ENCODE measurements around the gene FOXA3.
"Not testable (repeated sequence)": the region's sequence is repeated elsewhere in the genome, so short reads cannot be mapped to it uniquely, and the experiment has no call there.

FOXA3 gene

DNA sequence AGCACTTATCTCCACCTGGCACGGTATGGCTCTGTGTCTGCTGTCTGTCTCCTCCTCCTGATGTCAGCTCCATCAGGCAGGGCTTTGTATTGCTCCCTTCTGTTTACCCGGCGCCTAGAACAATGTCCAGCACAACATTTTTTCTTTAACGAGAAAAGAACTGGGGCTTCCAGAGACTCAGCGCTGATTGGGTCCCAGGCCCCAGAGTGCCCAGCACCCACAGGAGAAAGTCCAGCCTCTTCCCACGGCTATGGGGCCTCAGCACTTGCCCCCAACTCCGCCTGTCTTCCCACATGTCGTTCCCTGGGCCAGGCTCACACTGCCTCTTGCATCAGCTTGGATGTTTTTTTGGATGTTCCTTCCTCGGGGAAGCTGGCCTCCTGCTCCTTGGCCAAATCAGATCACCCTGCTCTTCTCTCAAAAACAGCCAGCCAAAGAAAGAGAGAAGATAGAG, 31.4 kb downstream of the FOXA3 start:
- TF ChIP-seq, protein P1, sequence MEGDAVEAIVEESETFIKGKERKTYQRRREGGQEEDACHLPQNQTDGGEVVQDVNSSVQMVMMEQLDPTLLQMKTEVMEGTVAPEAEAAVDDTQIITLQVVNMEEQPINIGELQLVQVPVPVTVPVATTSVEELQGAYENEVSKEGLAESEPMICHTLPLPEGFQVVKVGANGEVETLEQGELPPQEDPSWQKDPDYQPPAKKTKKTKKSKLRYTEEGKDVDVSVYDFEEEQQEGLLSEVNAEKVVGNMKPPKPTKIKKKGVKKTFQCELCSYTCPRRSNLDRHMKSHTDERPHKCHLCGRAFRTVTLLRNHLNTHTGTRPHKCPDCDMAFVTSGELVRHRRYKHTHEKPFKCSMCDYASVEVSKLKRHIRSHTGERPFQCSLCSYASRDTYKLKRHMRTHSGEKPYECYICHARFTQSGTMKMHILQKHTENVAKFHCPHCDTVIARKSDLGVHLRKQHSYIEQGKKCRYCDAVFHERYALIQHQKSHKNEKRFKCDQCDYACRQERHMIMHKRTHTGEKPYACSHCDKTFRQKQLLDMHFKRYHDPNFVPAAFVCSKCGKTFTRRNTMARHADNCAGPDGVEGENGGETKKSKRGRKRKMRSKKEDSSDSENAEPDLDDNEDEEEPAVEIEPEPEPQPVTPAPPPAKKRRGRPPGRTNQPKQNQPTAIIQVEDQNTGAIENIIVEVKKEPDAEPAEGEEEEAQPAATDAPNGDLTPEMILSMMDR (IDR thresholded peaks at IDR 0.05; ENCODE audit: control insufficient read depth, extremely low read depth, insufficient read depth), result no peak

DNA sequence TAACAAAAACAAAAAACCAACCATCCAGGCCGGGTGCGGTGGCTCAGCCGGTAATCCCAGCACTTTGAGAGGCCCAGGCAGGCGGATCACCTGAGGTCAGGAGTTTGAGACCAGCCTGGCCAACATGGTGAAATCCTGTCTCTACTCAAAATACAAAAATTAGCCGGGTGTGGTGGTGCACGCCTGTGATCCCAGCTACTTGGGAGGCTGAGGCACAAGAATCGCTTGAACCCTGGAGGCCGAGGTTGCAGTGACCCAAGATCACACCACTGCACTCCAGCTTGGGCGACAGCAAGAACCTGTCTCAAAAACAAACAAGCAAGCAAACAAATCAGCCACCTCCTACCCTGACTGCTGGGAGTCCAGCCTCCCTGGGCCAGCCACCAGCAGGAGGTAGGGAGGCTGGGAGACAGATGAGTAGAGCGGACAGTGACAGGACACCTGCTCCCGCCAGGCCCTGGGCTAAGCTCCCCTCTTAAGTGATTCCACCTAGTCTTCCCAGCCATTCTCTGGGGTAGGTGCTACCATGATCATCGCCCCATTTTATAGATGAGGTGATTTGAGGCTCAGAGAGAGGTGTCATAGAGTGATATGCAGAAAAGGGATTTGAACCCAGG, 32.0 kb downstream of the FOXA3 start:
- DNase-seq (ENCODE audit: low read depth); H3K4me3 ChIP-seq (ENCODE audit: low read depth, low read length): not testable (repeated sequence)

More for the DNA sequence above, 31.4 kb downstream of the FOXA3 start:
- DNase-seq (ENCODE audit: low read depth), result no peak
- no peak overlapping the region for H3K4me3 ChIP-seq (ENCODE audit: low read depth, low read length)

DNA sequence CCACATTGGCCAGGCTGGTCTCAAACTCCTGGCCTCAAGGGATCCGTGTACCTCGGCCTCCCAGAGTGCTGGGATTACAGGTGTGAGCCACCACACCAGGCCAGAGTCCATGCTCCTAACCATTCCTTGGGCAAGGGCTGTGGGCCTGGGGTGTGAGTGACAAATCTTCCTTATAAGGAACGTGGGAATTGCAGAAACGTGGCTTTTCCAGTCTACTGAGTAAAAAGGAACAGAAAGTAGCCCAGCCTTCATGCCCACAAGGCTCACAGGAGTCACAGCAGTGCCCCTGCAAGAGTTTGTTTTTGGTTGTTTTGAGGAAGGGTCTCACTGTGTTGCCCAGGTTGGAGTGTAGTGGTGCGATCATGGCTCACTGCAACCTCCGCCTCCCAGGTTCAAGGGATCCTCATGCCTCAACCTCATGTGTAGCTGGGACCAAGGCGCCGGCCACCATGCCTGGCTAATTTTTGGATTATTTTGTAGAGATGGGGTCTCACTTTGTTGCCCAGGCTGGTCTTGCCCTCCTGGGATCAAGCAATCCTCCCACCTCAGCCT, 33.2 kb downstream of the FOXA3 start:
- no peak for DNase-seq (ENCODE audit: low read depth)
- TF ChIP-seq, protein P1 (IDR thresholded peaks at IDR 0.05; ENCODE audit: control insufficient read depth, extremely low read depth, insufficient read depth), result no peak
- no peak overlapping the region for H3K4me3 ChIP-seq (ENCODE audit: low read depth, low read length)

DNA sequence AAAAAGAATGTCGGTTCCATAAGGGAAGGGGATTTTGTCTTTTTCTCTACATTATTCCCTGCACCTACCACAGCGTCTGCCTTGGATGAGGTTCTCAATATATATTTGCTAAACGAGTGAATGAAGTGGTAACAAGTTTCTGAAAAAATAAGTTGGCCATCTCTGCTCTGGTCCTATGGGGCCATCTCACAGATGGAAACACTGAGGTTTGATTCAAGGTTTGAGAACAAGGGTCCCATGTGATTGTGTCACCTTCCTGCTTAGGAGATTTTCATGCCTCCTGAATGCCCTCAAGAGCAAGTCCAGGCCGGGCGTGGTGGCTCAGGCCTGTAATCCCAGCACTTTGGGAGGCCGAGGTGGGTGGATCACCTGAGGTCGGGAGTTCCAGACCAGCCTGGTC, 35.1 kb downstream of the FOXA3 start:
- H3K4me3 ChIP-seq (ENCODE audit: low read depth, low read length), result no peak overlapping the region
- TF ChIP-seq, protein P1 (IDR thresholded peaks at IDR 0.05; ENCODE audit: control insufficient read depth, extremely low read depth, insufficient read depth), result no peak

DNA sequence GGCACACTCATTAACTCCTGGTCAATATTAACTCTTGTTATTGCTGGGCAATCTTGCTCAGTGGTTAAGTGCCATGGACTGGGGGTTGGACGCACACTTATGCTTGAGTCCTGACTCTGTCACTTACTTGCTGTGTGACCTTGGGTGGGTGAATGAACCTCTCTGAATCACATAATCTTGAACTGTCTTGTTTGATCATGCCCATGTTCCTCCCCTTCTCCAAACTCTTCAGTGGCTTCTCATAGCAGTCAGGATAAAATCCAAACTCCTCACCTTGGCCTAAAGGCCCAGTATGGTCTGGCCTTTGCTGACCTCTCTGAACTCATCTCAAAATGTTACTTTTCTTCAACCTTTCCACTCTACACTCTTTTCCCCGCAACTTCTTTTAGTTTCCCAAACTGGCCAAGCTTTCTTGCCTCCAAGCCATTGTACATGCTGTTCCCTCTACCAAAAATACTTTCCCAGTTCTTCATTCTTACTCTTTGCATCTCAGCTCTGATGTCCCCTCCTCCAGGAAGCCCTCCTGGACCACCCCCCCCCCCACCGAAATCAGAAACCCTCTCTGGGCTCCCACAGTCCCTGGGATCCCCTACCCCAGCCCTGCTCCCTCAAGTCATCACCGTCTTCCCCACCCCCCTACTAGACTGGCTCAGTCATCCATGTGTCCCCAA, 35.9 kb downstream of the FOXA3 start:
- H3K4me3 ChIP-seq (ENCODE audit: low read depth, low read length), result no peak overlapping the region
- TF ChIP-seq, protein P1 (IDR thresholded peaks at IDR 0.05; ENCODE audit: control insufficient read depth, extremely low read depth, insufficient read depth), result no peak
- DNase-seq (ENCODE audit: low read depth), result no peak

More for the DNA sequence above, 35.1 kb downstream of the FOXA3 start:
- DNase-seq (ENCODE audit: low read depth), result no peak

DNA sequence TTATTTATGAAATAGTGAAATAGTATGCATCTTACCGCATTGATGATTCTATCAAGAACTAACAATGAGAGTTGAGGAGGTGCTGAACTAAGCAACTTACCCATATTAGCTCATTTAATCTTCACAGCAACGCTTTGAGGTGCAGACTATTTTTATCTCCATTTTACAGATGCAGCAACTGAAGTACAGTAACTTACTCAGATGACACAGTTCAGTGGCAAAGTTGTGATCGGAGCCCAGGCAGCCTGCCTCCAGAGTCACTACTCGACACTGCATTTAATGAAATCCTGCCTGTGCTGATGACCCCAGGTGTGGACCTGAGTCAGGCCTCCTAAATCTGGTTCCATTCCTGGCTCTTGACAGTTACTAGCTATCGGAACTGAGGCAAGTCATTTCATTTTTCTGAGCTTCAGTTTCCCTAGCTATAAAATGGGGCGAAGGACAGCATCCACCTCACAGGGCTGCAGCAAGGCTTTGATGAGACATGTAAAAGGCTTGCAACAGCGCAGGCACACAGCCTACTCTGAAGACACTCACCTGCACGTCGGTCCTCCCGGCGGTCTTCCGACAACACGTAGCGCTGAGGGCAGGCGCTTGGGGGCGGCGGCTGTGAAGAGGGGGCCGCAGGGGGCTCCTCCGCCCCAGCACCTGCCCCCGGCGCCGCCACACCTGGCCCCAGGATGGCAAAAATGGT, 36.8 kb downstream of the FOXA3 start:
- TF ChIP-seq, protein P1 (IDR thresholded peaks at IDR 0.05; ENCODE audit: control insufficient read depth, extremely low read depth, insufficient read depth), result no peak
- no peak overlapping the region for H3K4me3 ChIP-seq (ENCODE audit: low read depth, low read length)
- DNase-seq (ENCODE audit: low read depth), result no peak

DNA sequence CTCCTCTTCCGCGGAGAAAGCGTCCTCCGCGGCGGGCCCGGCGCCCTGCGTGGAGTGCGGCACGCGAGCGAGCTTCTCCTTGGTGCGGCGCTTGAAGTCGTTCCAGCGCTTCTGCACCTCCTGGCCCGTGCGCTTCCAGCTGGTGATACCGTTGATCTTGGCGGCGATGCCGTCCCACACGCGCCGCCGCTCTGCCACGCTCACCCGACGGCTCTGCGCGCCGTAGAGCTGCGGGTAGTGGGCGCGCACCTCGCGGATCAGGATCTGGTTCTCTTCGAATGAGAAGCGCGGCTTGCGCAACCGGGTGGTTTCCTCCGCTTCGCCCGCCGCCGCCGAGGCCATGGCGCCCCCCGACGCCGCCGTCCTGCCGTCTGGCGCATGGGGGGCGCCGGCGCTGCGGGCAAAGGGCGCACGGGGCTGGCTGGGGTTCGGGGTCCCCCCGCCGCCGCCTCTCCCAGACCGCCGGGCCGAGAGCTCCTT, 37.3 kb downstream of the FOXA3 start:
- H3K4me3 ChIP-seq (ENCODE audit: low read depth, low read length), result peak overlapping the region; percentile 78
- DNase-seq (ENCODE audit: low read depth), result no peak
- TF ChIP-seq, protein P1 (IDR thresholded peaks at IDR 0.05; ENCODE audit: control insufficient read depth, extremely low read depth, insufficient read depth), result no peak
